GM18907 (cell line): ENCODE data around the gene NXPH1.

Experiments used
- ATAC-seq: cut with Tn5 transposase; IDR thresholded peaks from one replicate; pipeline ENCODE4 v1.9.1; 2021; ENCODE audit warnings: mild to moderate bottlenecking, moderate library complexity; ENCODE audit not compliant: unreplicated experiment

Gene NXPH1

GRCh38 chr7:8433477-8434289, at the start of gene NXPH1:
NXPH1 (plus strand) TSS chr7:8433609.
- ATAC-seq, result no peak

- ATAC-seq, result no peak
These were observed 48.5 kb upstream of the NXPH1 start for GRCh38 chr7:8384901-8385300.

GRCh38 chr7:8386926-8387550, 46.4 kb upstream of the NXPH1 start:
- ATAC-seq, result peak; percentile 86

- peak; percentile 61 for ATAC-seq
These were observed 45.7 kb upstream of the NXPH1 start for GRCh38 chr7:8387551-8388256.

GRCh38 chr7:8388257-8388625, 45.2 kb upstream of the NXPH1 start:
- ATAC-seq, result no peak

- no peak for ATAC-seq
These were observed 43.7 kb upstream of the NXPH1 start for GRCh38 chr7:8389593-8390261.

GRCh38 chr7:8390262-8390626, 43.2 kb upstream of the NXPH1 start:
- no peak for ATAC-seq

- no peak for ATAC-seq
These were observed 41.9 kb upstream of the NXPH1 start for GRCh38 chr7:8391353-8392062.

- no peak for ATAC-seq
These were observed 37.1 kb upstream of the NXPH1 start for GRCh38 chr7:8396294-8396693.

GRCh38 chr7:8408871-8409270, 24.5 kb upstream of the NXPH1 start:
- no peak for ATAC-seq

- ATAC-seq, result no peak
These were observed 22.3 kb upstream of the NXPH1 start for GRCh38 chr7:8411103-8411502.

GRCh38 chr7:8413600-8413999, 19.8 kb upstream of the NXPH1 start:
- no peak for ATAC-seq

- peak; percentile 85 for ATAC-seq
These were observed 14.7 kb upstream of the NXPH1 start for GRCh38 chr7:8418629-8419245.

- ATAC-seq, result no peak
These were observed 11.2 kb upstream of the NXPH1 start for GRCh38 chr7:8422177-8422576.

- ATAC-seq, result no peak
These were observed 10.4 kb upstream of the NXPH1 start for GRCh38 chr7:8423057-8423456.

GRCh38 chr7:8425223-8425622, 8.2 kb upstream of the NXPH1 start:
- ATAC-seq, result no peak

- no peak for ATAC-seq
These were observed 2.8 kb upstream of the NXPH1 start for GRCh38 chr7:8430643-8431042.

GRCh38 chr7:8434290-8435002, 1.0 kb downstream of the NXPH1 start:
- ATAC-seq, result no peak

- ATAC-seq, result no peak
These were observed 1.7 kb downstream of the NXPH1 start for GRCh38 chr7:8435095-8435494.
